NCI-H1048 (cell line): ENCODE measurements around the gene TBX1.

Experiments used
- DNase-seq: peaks from one replicate; lab custom pipeline; 2025; lab: John Stamatoyannopoulos, UW

TBX1 gene

DNA sequence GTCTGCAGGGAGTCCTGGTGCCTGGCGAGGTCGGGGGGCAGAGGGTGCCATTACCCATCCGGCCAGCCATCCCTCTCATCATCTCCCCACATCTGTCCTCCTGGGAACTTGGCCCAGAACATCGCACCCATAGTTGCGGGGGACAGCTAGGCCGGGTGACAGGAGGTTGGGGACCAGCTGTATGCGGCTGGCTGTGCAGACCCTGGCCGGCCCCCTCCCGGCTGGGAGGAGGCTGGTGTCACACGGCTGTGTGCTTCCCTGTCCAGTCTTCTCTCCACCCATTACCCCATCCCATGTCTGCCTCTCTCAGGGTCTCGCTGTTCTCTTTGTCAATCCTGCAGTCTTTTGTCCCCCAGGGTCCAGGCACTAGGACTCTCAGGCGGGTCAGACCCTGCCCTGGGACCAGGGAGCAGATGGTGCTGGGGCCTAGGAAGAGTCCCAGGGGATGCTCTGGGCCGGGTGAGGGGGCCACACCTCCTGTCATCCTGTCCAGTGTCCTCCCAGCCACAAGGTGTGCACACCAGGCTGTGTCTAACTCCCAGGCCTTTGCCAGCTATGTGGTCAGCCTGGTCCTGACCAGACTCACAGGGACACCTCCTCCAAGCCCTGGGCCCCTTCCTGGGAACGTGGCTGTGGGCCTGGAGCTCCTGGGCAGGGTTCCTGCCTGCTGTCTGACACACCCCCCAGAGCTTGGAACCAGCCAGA is 6.4 kb upstream of the TBX1 start:
- no peak for DNase-seq

DNA sequence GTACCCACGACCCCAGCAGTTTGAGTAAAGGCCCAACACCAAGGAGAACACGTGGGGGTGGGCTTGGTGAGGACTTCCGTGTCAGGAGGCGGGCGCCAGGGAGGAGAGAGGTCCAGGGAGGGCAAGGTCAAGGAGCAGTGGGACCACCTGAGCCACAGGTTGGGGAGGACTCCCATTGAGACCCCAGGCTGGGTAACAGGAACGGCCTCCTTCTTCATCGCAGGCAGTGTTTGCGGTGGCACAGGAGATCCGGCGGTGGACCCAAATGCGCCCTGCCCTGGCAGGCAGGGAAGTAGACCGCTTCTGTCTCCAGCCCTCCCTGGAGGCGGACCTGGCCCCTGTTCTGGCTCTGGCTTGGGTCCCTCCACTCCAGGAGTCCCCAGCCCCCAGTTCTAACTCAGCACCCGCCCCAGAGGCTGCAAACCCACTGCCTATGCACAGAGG is 5.9 kb upstream of the TBX1 start:
- no peak for DNase-seq

DNA sequence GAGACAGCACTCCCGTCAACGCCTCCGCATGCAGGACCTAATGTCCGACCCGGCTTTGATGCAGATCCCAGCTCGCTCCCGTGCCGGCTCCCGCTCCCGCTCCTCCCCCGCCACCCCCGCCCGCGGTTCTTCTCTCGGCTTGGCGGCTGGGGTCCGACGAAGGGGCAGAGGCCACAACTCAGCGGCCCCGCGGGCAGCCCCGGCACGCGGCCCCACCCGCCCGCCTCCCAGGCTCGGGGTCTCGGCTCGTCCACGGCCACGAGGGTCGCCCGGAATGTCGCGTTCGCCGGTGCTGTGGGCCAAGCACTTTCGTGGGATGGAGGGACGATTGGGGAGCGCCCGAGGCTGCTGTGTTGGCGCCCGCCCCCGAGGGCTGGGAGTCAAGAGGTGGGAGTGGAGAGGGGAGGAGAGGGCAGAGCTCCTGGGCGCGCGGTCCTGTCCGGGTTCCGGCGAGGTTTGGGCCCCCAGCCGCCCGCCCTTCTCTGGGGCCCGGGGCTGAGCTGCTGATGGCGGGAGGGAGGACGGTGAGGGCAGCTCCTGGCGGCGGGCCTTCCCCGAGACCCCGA is 5.3 kb upstream of the TBX1 start:
- DNase-seq: no peak

DNA sequence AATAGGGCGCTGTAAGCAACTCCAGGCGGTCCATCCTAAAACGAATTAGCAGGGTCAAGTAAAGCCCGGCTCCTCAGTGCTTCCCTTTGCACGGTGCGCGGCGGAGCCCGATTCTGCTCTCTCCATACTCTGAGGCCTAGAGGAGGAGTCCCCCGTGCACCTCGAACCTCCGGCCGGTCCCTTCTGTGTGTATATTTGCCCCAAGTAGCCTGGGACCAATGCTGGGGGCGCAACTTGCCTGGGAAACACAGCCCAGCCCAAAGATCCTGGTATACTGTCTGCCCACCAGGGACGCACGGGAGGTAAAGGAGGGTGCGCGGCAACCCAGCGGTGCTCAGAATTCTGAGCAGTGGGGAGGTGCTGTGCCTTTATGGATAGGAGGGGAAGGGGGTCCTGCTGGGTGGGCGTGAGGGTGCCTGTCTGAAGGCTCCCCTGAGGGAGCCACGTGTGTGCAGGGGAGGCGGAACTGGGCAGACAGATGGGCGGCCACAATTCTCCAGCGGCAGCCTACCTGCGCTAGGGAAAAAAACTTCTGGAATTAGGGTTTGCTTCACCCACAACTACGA is 4.8 kb upstream of the TBX1 start:
- DNase-seq: no peak

DNA sequence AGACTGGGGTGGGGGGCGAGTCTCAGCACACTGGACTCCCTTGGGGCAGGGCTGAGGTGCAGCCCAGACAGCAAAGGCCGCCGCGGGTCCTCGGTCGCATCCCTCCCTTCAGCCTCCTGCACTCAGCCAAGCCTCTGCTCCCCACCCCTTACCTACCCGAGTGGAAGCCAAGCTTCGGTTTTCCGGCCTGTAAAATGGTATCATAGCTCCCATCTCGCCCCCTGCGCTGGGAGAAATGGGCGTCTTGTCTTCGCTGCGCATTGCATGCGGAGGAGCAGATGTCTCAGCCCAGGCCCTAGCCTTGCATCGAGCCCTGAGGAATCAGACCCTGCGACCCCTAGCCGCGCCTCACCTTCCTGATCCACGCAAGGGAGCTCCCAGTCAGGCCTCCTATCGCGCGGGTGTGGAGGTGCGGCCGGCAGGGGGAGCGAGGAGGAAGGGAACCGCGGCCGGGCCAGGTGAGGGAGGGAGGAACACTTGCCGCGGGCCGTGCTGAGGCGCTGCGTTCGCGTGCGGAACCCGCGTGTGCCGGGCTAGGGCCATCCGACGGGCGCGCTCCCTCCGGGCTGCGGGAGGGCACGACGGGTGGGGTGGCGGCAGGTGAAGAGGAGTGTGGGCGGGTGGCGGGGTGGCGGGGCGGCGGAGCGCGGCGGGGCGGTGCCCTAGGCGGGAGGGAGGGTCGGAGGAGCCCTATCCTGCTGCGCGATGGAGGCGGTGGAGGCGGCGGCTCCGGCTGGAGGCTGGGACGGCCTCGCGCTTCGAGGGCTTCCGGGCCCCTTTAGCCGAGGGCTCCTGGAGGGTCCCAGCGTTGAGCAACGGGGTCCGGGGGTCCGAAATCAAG is 4.1 kb upstream of the TBX1 start:
- DNase-seq: peak; percentile 57

DNA sequence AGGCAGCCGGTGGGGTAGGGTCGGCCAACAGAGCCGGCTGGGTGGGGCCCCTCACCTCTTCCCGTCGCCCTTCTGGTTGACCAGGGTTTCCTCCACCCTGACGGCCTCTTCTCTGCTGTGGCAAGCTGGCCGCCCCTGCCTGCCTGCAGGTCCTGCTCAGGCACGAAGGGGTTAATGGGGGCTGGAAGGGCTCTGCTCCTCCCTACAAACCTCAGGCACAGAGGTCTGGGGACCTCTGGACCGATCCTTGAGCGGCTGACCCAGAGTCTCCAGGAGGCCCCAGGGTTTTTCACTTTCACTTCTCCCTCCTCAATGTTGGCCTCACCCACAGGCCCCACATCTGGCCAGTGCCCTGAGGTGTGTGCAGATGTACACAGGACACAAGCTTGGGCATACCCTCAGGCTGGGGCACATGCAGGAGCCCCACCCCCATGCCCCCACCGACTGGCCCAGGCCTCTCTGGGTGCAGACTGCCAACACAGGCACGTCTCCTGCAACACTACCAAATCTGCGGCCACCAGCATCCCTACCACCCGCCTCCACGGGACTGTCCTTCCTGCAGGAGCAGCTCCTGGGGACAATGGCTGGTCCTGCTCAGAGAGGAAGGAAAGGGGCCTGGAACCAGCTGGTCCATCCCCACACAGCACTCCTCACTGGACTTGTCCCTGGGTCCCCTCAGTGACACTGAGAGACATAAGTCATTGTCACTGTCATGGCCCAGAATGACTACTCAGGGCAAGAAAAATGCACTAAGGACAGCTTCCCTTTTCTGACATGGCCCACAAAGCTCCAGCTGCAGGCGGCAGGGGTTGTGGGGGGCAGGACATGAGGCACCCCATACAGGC is 3.2 kb upstream of the TBX1 start:
- no peak for DNase-seq

DNA sequence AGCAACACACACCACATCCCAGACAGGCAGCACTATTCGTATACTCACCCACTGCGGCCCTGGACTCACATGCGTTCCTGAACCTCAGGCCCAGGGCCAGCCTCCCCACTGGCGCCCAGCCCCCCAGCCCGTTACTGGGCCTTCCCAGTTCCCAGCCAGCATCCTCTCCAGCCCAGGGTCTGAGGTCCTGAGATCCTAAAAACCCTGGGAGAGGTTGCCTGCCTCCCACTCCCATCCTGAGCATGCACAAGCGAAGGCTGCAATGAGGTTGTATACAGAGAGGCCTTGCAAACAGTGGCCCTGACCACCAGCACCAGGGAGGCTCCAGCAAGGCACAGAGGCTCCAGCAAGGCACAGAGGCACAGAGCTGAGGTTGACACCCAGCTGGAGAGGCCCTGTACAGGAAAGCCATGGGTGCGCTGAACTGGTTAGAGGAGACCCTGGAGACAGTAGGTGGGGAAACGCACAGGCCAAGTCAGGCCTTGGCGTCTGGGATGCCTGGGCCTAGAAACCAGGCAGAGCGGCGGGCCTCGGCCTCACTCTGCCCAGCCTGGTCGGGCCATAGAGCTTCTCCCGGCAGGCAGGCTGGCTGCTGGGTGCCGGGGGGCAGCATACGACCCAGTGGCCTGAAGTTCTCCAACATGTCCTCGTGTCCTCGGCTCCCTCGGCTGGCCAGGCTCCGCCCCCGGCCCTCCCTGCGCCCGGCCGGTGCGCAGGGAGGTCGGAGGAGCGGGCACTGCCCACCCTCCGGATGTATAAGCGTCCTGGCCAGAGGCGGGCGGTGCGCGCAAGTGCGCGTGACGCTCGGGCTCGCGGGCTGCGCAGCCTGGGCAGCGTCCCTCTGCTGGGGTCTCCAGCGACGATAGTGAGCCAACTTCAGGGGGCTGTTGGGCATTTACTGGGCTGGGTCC is 2.3 kb upstream of the TBX1 start:
- no peak for DNase-seq

DNA sequence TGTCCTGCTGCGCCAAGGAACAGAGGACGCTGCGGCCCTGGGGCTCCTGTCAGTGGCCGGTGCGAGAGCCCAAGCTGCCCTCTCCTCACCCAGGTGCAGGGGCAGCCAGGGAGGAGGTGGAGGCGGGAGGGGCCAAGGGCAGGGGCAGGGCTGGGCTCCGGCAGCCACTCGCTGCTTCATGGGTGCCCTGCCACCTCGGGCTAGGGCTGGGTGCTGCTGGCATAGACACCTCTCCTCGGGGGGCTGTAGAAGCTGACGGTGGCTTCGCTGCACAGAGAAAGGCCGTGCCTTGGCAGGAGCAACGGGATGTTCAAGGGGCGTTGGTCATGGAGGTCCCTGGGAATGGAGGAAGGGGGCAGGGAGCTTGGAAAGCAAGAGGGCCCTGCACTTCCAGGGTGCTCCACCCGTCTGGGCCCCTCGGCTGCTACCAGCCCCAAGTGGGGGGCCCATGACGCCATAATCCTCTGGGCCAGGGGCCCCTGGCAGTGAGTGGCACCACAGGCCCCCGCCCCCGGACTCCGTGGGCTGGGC is 1.6 kb upstream of the TBX1 start:
- DNase-seq: no peak

DNA sequence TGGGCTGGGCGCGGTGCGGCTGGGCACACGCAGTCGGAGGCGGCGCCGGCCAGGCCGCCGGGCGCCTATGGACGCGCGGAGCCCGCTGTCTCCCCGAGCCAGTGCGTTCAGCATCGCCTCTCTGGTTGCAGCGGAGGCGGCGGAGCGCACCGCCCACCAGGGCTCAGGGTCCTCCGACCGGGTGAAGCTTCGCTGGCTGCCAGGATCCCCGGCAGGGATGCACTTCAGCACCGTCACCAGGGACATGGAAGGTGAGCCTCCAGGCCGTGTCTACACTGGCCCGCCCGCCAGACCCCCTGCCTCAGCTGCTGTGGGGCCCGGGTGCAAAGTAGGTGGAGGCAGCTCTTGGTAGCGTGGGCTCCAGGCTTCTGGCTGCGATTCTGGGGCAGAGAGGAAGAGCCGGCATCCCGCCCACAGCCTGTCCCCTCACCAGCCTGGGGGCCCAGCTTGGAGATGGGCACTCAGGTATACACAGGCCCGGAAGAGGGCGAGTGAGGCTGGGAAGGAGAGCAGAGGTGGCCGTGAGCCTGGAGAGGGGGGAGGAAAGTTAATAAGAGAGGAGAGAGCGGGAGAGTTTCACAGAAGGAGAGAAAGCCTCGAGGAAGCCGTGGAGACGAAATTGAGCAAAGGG is 1.0 kb upstream of the TBX1 start:
- no peak for DNase-seq

DNA sequence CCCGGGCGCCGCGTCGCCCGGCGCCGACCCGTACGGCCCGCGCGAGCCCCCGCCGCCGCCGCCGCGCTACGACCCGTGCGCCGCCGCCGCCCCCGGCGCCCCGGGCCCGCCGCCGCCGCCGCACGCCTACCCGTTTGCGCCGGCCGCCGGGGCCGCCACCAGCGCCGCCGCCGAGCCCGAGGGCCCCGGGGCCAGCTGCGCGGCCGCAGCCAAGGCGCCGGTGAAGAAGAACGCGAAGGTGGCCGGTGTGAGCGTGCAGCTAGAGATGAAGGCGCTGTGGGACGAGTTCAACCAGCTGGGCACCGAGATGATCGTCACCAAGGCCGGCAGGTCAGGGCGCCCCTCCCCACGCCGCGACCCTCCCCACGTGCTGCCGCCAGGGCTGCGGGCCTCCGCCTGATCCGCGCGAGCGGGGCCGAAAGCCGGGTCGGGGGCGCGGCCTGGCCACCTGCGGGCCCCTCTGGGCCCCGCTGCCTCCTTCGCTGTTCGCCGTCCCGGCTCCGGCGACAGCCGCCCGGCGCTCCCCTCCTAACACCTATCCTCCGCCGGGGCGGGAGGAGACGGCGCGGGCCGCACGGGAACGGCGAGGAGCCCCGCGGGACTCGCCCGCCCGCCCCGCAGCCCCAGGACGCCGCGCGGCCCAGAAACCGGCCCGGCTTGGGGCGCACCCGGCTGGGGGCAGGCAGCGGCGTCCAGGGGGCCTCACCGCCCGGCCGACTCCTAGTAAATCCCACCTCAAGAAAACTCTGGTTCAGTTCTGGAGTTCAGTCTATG is 560 bp downstream of the TBX1 start:
- DNase-seq: no peak

DNA sequence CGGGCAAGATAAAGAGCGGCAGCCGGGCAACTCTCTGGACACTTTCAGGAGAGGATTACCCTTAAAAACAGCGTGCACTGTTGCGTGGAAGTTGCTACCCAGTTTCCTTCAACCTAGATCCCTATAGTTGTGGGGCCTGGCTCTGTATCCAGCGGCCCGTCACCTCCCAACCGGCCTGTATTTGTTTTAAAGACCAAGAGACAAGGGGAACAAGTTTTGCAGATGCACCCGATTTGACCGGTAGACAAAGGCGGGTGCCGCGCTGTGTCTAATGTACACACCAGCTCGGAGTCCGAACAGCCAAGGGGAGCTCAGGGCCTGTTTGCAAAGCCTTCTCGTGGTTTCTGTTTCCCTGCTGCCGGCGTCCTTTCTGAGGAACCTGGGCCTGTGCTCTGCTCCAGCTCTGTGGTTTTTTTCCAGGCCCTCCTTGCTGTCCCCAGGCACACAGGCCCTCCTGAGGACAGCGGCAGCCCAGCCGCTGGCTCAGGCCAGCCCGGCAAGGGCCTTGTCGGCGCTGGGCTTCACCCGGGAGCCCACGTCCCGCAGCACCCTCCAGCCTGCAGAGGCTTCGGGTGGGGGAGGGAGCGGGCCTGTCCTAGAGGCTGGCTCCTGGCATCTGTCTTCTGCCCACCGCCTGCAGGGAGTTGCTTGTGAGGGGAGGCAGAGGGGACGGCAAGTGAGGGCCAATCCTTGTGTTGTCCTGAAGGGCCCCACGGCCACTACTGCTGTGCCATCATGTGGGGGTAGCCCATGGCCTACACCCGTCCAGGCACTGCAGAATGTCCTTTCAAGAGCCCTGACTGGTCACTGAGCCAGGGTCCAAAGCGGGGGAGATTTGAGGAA is 1.4 kb downstream of the TBX1 start:
- DNase-seq: no peak

DNA sequence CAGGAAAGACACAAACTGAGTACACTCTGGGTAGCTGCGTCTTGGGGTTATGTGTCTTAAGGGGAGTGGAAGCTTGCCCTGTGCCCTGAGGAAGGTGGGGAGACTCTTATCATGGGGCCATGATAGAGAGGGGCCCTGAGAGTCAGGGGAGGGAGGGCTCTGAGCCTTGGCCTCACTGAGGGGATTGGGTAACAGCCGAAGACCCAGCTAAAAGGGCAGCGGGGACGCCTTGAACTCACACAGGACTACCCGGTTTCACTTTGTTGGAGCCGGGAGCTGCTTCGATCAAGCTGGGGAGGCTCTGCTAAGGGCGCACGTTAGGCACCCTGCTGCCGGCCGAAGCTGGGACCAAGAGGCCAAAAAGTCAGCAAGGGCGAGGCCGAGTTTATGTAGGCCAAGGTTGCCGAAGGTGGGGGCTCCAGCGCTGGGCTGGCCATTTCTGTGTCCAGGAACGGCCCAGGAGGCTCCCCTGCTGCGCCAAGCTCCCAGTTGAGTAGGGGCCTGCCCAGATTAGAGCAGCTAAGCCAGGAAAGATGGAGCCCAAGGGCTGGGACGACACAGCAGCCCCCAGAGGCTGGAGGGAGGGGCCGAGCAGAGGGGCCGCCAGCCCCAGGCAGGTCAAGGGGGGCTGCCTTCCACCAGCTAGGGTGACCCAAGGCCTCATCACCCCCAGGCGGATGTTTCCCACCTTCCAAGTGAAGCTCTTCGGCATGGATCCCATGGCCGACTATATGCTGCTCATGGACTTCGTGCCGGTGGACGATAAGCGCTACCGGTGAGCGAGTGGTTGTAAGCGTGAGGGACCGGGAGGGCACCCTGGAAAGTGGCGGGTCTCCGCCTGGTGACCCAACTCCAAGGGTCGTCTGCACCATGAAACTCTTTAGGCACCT is 2.2 kb downstream of the TBX1 start:
- DNase-seq: no peak

DNA sequence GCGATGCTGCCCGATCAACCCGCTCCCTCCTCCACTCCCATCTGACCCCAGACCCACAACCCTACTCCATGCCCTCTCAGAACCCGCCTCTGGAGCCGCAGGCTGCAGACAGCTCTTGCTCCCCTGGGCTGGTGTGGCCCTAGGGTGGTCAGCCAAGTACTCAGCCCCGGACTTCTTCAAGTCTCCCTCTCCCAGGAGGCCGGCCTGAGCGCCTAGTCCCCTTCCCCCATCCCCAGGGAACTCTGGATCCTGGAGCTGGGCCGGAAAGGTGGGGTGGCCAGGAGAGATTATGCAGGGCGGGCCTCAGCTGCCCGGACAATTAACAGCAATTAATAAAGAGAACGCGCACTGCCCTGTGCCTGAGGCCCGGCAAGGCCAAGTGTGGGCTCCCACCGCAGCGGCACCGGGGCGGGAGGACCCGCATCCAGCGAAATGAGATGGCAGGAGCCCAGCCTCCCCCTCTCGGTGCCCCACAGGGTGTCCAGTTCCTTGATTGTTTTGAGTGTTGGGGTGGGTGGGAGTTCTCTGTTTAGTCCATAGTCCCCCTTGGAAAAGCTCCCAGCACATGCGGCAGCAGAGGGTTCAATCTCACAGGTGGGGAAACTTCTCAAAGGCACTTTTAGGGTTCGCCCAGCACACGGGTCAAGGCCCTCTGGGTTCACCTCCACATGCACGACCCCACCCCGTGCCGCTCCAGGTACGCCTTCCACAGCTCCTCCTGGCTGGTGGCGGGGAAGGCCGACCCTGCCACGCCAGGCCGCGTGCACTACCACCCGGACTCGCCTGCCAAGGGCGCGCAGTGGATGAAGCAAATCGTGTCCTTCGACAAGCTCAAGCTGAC is 3.1 kb downstream of the TBX1 start:
- no peak for DNase-seq

DNA sequence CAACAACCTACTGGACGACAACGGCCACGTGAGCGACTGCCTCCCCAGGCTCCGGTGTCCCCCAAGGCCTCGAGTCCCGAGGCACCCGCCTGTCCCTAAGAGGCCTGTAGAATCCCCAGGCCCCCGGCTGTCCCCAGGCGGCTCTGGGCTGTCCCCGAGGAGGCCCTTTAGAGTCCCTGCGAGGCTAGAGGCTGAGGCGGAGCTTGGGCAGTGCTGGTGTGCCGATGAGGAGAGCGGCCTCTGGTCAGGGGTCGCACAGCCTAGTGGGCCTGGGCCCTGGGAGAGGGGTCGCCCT is 3.7 kb downstream of the TBX1 start:
- no peak for DNase-seq

DNA sequence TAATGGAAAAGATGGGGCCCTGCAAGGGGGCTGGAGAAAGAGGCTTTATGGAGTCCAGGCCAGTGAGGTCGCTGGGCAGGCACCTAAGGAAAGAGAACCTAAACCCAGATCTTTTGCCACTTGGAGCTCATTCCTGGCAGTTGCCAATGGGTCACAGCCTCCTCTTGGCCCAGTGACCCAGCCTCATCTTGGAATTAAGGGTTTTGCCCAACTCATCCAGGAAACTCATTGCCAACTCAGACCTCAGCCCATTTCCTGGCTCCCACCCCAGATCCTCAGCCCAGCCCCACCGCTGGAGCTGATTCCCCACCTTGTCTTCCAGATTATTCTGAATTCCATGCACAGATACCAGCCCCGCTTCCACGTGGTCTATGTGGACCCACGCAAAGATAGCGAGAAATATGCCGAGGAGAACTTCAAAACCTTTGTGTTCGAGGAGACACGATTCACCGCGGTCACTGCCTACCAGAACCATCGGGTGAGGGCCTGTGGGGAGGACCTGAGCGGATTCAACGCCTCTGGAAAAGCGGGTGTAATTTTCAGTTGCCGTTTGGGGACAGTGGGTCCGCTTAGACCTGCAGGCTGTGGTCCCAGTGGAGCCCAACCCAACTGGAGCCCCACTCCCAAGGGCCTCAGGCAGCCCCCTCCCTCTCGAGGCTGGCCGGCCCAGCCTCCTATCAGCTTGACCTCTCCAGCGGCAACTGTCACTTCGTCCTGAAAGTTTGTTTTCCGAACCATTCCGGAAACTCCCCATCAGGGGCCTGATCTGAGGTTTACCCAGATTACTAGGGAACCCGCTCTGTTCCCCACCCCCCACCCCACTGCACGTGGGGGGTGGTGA is 4.3 kb downstream of the TBX1 start:
- no peak for DNase-seq
